AG10803 (cell line): ENCODE measurements around the gene ADGRL3.

Experiments used
- DNase-seq: peaks from one replicate; pipeline ENCODE4 v3.0.0; 2010; ENCODE audit warnings: low read depth
- H3K4me3 ChIP-seq: 2 replicates; pipeline ENCODE4 v1.5.1; 2011; ENCODE audit warnings: mild to moderate bottlenecking, low read length, control low read depth
- CTCF ChIP-seq: conservative IDR thresholded peaks from 2 replicates; pipeline ENCODE4 v1.5.1; 2011; ENCODE audit warnings: mild to moderate bottlenecking, low read length, control low read depth, inconsistent platforms

Gene ADGRL3

DNA sequence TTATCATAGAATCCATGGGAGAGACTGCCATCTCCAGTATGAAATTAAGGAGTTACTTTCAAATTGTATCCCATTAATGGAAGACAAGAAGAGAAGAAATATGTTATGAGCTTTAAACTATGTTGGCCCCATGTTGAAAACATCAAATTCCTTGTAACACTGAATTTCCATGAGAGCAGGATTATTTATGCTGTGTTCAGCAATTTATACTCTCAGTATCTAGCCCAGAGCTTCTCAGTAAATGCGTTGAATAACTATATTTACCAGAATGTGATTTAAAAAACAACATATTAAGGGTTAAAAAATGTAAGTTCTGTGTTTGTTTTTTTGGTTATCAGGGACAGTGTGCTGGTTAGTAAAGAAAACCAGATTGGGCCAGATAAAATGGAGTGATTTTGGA lies 74.2 kb downstream of the ADGRL3 start:
- no peak for TF ChIP-seq CTCF
- DNase-seq, result no peak
- no peak overlapping the region for H3K4me3 ChIP-seq

DNA sequence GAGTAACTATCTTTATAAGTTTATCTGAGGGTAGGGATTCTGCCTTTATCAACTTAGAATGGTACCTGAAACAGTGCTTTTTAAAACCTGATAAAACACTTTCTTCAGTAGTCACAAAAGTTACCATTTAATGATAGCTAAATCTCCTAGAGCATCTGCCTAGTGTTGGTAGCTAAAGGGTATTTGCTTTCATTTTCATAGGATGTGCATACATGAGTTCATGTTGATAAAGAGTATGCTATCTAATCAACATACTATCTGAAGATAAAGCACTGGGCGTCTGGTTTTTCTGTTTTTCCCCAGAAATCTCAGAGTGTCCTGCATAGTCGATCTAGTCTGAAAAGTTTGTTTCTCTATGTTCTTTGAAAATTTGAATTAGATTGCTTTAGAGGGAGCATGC lies 75.1 kb downstream of the ADGRL3 start:
- TF ChIP-seq CTCF, result no peak
- no peak for DNase-seq

GRCh38 chr4:61276029-61276428 lies 75.9 kb downstream of the ADGRL3 start:
- no peak for DNase-seq
- no peak for TF ChIP-seq CTCF
- no peak overlapping the region for H3K4me3 ChIP-seq

More for the DNA sequence above, 75.1 kb downstream of the ADGRL3 start:
- no peak overlapping the region for H3K4me3 ChIP-seq

DNA sequence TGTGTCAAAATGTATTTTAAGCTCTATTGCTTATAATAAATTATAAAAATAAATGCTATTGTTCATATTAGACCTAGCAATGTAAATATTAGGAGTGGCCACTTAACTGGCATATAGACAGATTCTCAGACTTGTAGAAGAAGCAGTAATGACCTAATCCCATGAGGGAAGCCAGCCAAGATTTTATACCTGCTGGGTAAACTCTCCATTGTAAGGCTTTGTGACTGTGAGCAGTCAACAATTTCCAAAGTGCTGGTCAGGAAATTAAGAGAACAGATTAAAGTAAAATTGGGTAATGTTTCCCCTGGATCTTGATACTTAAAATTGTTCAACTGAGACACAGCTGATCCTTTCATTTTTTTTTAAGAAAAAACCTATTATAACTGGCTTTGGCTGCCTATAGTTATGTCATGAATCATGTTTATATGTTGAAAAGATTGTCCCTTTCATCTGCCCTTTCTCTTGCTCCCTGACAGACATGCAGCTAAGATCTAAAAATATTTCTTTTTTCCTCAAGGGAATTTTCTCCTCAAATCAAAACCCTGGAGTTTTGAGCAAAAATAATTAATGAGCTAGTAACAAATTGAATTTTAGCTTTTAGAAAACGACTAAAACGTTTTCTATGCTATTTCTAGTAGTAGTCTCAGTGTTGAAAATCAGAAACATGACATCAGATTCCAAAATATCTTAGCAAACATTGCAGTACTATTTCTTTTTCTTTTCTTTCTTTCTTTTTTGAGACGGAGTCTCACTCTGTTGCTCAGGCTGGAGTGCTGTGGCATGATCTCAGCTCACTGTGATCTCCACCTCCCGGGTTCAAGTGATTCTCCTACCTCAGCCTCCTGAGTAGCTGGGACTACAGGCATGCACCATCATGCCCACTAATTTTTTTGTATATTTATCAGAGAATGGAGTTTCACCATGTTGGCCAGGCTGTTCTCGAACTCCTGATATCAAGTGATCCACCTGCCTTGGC lies 77.9 kb downstream of the ADGRL3 start:
- no peak overlapping the region for H3K4me3 ChIP-seq
- TF ChIP-seq CTCF, result no peak
- no peak for DNase-seq

DNA sequence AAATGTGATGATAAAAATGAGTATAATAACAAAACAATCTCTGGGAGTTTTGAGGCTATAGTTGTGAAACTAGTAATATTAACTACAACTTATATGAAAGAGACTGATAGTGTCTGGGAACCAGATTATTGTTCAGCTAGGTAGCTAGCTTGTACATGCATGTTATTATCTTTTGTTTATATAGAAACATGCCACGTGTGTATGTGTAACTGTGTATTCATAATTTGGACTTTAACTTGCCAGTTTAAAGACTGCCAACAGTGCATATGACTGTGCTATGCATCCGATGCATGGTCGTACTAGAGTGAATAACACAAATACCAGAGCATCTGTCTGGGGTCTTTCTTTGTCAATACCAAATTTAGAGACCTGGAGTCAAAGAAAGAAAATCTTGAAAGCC lies 92.2 kb downstream of the ADGRL3 start:
- H3K4me3 ChIP-seq, result no peak overlapping the region
- no peak for TF ChIP-seq CTCF
- DNase-seq, result no peak

DNA sequence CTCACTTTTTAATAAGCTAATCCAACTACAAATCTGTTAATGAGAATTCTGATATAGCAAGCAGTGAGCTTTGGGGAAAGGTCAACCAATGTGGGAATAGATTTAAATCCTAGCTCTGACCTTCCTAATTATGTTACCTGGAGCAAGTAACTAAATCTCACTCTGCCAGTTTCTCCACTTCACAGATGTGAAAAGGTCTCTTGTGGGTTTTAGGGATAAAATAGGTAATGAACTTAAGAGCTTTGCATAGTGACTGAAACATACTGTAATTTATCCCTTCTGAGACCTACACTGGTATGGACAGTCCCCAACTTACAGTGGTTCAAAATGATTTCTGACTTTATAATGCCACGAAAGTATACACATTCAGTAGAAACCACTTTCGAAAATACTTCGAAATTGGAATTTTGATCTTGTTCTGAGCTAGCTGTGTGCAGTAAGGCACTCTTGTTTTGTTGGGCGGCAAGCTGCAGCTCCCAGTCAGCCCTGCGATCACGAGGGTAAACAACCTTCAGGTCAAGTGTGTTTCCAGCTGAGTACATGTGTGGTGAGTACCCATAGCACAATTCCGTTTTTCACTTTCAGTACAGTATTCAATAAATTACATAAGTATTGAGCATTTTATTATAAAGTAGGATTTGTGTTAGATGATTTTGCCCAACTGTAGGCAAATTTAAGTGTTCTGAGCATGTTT lies 93.7 kb downstream of the ADGRL3 start:
- DNase-seq, result no peak
- H3K4me3 ChIP-seq, result no peak overlapping the region
- no peak for TF ChIP-seq CTCF
